ENCODE data around the gene COX4I1.

Gene COX4I1

DNA sequence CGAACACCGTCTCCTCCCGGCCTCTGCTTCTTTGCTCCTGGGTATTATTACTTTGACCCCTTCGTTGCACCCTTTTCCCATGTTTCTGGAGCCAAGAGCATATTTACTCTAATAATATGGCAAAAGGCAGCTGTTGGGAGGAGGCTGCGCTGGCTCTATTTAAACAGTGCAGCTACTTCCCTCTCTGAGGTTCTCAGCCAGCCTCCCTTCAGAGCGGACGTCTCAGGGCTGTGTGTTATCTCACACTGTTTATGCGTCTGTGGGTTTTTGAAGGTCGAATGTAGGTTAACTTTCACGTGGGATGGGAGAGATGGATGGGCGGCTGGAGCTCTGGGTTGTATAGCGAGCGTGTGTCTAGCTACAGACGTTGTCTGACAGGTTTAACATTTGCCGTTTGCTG is 45.3 kb downstream of the COX4I1 start:
- peaks cover 49% of the 10 kb centered on the region for H3K27me3 Mint-ChIP-seq (ENCODE audit: low read depth, poor library complexity)

GRCh38 chr16:85845266-85845665 is 45.8 kb downstream of the COX4I1 start:
- no peaks in the 10 kb centered on the region for H3K9me3 Mint-ChIP-seq
- H3K36me3 Mint-ChIP-seq (ENCODE audit: low read depth): no peaks in the 10 kb centered on the region

More for the DNA sequence above, 45.3 kb downstream of the COX4I1 start:
- DNase-seq: no peak
- Mint-ChIP-seq H3K36me3 (ENCODE audit: low read depth) (no peaks in the 10 kb centered on the region), H3K9me3 (no peaks in the 10 kb centered on the region), H3K4me3 (no peak overlapping the region), H3K27ac (no peak overlapping the region), H3K4me1 (peaks cover 27% of the 10 kb centered on the region)
- TF ChIP-seq, protein P1, sequence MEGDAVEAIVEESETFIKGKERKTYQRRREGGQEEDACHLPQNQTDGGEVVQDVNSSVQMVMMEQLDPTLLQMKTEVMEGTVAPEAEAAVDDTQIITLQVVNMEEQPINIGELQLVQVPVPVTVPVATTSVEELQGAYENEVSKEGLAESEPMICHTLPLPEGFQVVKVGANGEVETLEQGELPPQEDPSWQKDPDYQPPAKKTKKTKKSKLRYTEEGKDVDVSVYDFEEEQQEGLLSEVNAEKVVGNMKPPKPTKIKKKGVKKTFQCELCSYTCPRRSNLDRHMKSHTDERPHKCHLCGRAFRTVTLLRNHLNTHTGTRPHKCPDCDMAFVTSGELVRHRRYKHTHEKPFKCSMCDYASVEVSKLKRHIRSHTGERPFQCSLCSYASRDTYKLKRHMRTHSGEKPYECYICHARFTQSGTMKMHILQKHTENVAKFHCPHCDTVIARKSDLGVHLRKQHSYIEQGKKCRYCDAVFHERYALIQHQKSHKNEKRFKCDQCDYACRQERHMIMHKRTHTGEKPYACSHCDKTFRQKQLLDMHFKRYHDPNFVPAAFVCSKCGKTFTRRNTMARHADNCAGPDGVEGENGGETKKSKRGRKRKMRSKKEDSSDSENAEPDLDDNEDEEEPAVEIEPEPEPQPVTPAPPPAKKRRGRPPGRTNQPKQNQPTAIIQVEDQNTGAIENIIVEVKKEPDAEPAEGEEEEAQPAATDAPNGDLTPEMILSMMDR (IDR thresholded peaks at IDR 0.05): no peak

GRCh38 chr16:85846461-85846860 is 47.0 kb downstream of the COX4I1 start:
- H3K4me1 Mint-ChIP-seq: peaks cover 43% of the 10 kb centered on the region
- TF ChIP-seq, protein P1 (IDR thresholded peaks at IDR 0.05): no peak
- no peaks in the 10 kb centered on the region for H3K36me3 Mint-ChIP-seq (ENCODE audit: low read depth)
- H3K4me3 Mint-ChIP-seq: no peak overlapping the region
- H3K9me3 Mint-ChIP-seq: no peaks in the 10 kb centered on the region
- no peak overlapping the region for H3K27ac Mint-ChIP-seq
- no peak for DNase-seq
- H3K27me3 Mint-ChIP-seq (ENCODE audit: low read depth, poor library complexity): peaks cover 42% of the 10 kb centered on the region

More at GRCh38 chr16:85845266-85845665, 45.8 kb downstream of the COX4I1 start:
- Mint-ChIP-seq H3K4me1 (peaks cover 31% of the 10 kb centered on the region), H3K27me3 (ENCODE audit: low read depth, poor library complexity) (peaks cover 48% of the 10 kb centered on the region), H3K27ac (no peak overlapping the region), H3K4me3 (no peak overlapping the region)
- TF ChIP-seq, protein P1 (IDR thresholded peaks at IDR 0.05): no peak
- no peak for DNase-seq

DNA sequence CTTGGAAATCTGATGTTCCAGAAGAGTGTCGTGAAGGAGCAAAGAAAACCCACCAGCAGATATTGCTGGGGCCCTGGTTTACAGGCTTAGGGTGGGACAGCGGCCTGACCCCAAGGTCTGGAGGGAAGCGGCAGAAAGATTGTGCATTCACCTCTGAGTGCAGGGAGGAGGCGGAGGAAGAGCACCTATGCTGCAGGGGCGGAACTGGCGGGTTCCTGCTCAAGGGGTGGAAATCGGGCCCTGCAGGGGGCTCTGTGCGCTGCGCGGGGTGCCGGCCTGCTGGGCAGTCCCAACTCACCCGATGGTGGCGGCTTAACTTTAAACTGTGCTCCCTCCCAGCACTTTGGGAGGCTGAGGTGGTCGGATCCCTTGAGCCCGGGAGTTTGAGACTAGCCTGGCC is 47.5 kb downstream of the COX4I1 start:
- no peaks in the 10 kb centered on the region for H3K9me3 Mint-ChIP-seq
- no peak overlapping the region for H3K4me3 Mint-ChIP-seq
- peaks cover 47% of the 10 kb centered on the region for H3K4me1 Mint-ChIP-seq
- H3K27me3 Mint-ChIP-seq (ENCODE audit: low read depth, poor library complexity): peaks cover 43% of the 10 kb centered on the region
- DNase-seq: no peak
- no peak overlapping the region for H3K27ac Mint-ChIP-seq
- no peaks in the 10 kb centered on the region for H3K36me3 Mint-ChIP-seq (ENCODE audit: low read depth)
- TF ChIP-seq, protein P1 (IDR thresholded peaks at IDR 0.05): no peak

DNA sequence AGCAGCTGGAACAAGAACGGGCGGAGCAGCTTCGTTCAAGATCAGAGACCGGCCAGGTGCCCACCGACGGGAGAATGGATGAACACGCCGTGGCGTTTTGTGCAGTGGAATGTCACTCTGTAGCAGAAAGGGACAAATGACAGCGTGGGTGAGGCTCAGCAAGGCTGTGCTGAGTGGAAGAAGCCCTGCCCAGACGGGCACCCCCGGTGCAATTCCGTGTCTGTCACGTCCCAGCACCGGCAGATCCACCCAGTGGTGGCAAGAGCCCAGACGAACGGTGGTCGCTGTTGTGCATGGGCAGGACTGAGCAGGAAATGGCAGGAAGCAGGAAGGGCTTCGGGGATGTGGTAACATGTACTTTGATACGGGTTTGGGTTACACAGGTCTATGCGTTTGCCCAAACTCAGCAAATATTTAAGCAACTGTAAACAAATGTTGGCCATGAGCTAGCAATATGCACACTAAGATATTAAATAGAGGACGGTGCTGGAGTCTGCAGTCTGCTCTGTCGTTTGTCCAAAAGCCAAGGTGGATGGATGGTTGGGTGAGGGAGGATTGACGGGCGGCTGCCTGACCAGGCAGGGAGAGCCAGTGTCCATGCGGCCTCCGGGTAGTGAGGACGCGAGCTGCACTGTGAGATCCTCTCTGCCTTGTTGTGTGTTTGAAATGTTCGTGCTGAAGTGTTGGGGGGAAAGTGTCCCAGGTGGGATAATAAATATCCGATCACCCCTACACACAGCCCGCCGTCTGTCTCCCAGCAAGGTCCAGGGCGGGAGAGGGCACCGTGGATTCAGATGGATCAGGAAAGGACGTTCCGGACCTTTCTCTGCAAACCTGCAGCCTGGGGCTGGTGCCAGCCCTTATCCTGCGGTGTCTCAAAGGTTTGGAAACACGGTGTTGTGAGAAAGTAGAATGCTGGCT is 48.4 kb downstream of the COX4I1 start:
- Mint-ChIP-seq H3K4me3 (no peak overlapping the region), H3K36me3 (ENCODE audit: low read depth) (no peaks in the 10 kb centered on the region), H3K27ac (no peak overlapping the region), H3K9me3 (no peaks in the 10 kb centered on the region), H3K27me3 (ENCODE audit: low read depth, poor library complexity) (peaks cover 45% of the 10 kb centered on the region), H3K4me1 (peaks cover 47% of the 10 kb centered on the region)
- no peak for DNase-seq
- TF ChIP-seq, protein P1 (IDR thresholded peaks at IDR 0.05): no peak

- Mint-ChIP-seq H3K27ac (no peak overlapping the region), H3K4me1 (peaks cover 47% of the 10 kb centered on the region), H3K4me3 (no peak overlapping the region), H3K9me3 (no peaks in the 10 kb centered on the region), H3K27me3 (ENCODE audit: low read depth, poor library complexity) (peaks cover 44% of the 10 kb centered on the region), H3K36me3 (ENCODE audit: low read depth) (no peaks in the 10 kb centered on the region)
- no peak for DNase-seq
- TF ChIP-seq, protein P1 (IDR thresholded peaks at IDR 0.05): no peak
Measured at GRCh38 chr16:85848986-85849385, 49.5 kb downstream of the COX4I1 start.

Measured in nephron progenitor cell (in vitro differentiated cells).